Cardiac muscle cell (in vitro differentiated cells and primary cell): ENCODE results near the gene MACROD1. TPM values are rescaled to one million over a fixed set of nuclear protein-coding genes. Genes with fewer than 3 reads are reported as not detected.

Experiments
- DNase-seq, 2 donors: peaks; one replicate each; pipeline versions ENCODE4 v3.0.0 to v3.0.0-alpha.2; 2010 to 2017; ENCODE audit warnings: low read depth in 1 of 2, low spot score in 1 of 2
- H3K27ac ChIP-seq: fragments of 200-600 bp; sonication (generic); 2 replicates; pipeline ENCODE4 v1.5.1; 2016
- H3K27me3 ChIP-seq: fragments of 200-600 bp; sonication (generic); 2 replicates; pipeline ENCODE4 v1.6.0; 2016; ENCODE audit warnings: control low read depth
- H3K36me3 ChIP-seq: fragments of 200-600 bp; sonication (generic); 2 replicates; pipeline ENCODE4 v1.5.1; 2016; ENCODE audit warnings: control low read depth
- H3K4me1 ChIP-seq: fragments of 200-600 bp; sonication (generic); 2 replicates; pipeline ENCODE4 v1.8.1; 2017; ENCODE audit warnings: low read depth, mild to moderate bottlenecking, mixed run types
- H3K4me3 ChIP-seq: fragments of 200-600 bp; sonication (generic); 2 replicates; pipeline ENCODE4 v1.5.1; 2016; ENCODE audit warnings: mild to moderate bottlenecking
- H3K9me3 ChIP-seq: fragments of 200-600 bp; sonication (generic); 2 replicates; pipeline ENCODE4 v1.5.1; 2017; ENCODE audit warnings: low read depth, mild to moderate bottlenecking, control low read depth
- CTCF ChIP-seq: IDR thresholded peaks from 2 replicates; pipeline ENCODE4 v1.5.1; 2012; ENCODE audit warnings: low read depth, mild to moderate bottlenecking, low read length
- polyA plus RNA-seq: library from polyadenylated mRNA; unstranded; fragments of >200 nt; fragmentation: Nextera tagmentation; extraction: Ambion mirVana; gene quantifications from 2 replicates; pipeline ENCODE4 v1.2.1, GENCODE V29; 2016
- total RNA-seq: library from RNA; depleted of rRNA; stranded (reverse); fragments of >200 nt; gene quantifications from 2 replicates; pipeline ENCODE4 v1.2.3, GENCODE V29; 2016

MACROD1 gene
- total and polyA plus RNA-seq, 2 experiments from 2014 or later = 134 to 156 TPM

DNA sequence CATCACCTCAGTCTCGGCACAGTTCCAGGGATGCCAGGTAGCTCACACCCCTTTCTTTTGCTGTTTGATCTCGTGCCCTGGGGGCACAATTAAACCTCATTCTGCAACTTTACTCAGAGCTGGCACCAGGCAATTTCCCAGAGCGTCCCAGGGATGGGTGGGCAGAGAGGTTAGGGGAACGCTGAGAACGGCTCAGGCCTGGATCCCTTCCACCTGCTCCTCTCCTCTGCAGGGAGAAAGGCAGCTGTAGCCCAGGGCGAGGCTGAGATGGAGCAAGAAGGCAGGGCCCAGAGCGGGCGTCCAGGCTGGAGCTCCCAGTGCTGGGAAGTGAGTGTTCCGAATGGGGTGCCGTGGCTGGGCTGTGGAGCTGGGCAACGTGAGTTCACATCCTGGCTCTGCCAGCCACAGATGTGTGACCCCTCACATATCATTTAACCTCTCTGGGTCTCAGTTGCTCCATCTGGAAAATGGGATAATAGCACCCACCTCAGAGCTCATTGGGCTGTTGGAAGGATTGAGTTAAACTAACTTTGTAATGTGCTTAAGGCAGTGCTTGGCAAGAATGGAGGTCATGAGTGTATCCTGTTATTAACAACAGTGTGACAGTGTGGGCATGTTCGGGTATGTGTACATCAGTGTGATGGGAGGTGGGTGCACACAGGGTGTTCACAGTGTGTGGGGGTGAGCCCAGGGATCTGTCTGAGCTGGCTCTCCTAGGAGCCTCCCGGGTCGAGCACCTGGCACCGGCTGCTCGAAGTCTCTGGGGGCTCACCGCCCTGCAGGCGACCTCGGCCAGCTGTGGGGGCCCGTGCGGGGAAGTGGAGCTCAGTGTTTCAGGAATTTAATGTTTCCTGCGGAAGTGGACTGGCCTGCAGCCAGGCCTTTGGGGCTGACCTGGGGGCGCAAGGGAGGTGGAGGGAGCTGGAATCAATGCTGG, 164.2 kb downstream of the MACROD1 start:
- Histone ChIP-seq H3K4me1 (peaks cover under 1% of the 10 kb centered on the region), H3K27ac (no peak overlapping the region), H3K4me3 (no peak overlapping the region), H3K36me3 (peaks cover 8% of the 10 kb centered on the region), H3K27me3 (peaks cover 11% of the 10 kb centered on the region), H3K9me3 (no peaks in the 10 kb centered on the region)
- TF ChIP-seq CTCF = no peak
- DNase-seq = peak in 1 of 2 donors; percentile 74

GRCh38 chr11:64000740-64001483, 165.0 kb downstream of the MACROD1 start:
- H3K4me1 ChIP-seq = no peaks in the 10 kb centered on the region

DNA sequence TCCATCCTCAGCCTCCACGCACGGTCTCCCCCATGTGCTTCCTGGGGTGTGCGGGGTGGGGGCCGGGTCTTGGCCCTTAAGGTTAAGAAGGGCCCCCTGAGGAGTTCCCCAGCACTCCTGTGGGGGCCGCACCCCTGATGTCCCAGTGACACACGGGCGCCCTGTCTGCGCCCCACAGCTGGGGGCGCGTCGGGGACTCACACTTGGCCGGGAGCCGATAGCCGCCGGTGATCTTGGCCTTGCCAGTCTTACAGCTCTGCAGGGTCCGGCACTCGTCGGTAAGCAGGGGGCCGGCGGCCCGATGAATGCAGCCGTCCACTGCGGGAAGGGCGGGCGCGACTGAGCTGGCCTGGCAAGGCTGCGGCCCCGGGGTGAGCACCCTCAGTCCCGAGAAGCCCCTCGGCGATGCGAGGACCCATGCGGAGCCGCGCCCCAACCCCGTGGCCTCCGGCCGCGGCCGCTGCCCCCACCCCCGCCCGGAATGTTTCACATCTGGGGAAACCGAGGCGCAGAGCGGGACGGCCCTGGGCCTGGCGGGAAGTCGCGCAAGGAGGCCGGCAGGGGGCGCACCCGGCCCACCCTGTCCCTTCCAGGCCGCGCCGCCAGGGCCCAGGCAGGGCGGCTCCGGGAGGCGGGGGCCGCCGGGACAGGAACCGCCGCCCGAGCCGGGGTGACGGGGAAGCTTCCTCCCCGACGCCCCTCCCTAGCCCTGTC, 165.7 kb downstream of the MACROD1 start:
- TF ChIP-seq CTCF = peak; percentile 53
- no peak overlapping the region for H3K27ac ChIP-seq
- H3K4me1 ChIP-seq = no peaks in the 10 kb centered on the region
- peak; percentile 84 to 87 for DNase-seq
- H3K27me3 ChIP-seq = peaks cover under 1% of the 10 kb centered on the region
- H3K9me3 ChIP-seq = no peaks in the 10 kb centered on the region
- H3K4me3 ChIP-seq = peak overlapping the region; percentile 13
- H3K36me3 ChIP-seq = peaks cover 15% of the 10 kb centered on the region

More at GRCh38 chr11:64000740-64001483, 165.0 kb downstream of the MACROD1 start:
- H3K27ac ChIP-seq = no peak overlapping the region
- no peak for TF ChIP-seq CTCF
- H3K9me3 ChIP-seq = no peaks in the 10 kb centered on the region
- no peak overlapping the region for H3K4me3 ChIP-seq
- H3K27me3 ChIP-seq = peaks cover 8% of the 10 kb centered on the region
- H3K36me3 ChIP-seq = peaks cover 12% of the 10 kb centered on the region
- no peak for DNase-seq

DNA sequence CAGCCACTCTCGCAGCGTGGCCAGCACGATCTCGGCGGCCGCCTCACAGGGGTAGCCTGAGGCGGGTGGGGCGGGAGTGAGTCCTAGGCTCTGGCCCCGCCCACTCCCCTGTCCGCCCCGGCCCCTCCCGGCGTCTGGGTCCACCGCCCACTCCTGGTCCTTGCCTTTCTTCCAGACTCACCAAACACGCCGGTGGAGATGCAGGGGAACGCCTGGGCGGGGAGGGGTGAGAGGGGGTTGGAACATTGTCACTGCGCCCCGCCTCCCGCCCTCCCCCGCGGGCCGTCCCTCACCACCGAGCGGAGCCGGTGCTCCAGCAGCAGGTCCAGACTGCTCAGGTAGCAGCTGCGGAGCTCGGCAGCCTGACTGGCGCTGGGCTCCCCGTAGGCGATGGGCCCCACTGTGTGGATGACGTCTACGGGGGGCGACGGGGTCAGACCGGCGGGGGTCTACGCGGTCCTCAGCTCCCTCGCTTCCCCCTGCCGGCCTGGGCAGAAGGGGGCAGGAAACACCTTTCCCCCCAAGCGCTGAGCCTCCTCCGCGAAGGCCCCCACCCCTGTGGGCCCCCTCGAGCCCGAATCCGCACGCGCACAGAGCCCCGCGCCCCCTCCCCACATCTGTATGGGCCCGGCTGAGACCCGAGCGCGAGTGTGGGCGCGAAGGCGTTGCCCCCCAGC, 166.4 kb downstream of the MACROD1 start:
- Histone ChIP-seq H3K4me1 (no peaks in the 10 kb centered on the region), H3K27me3 (no peaks in the 10 kb centered on the region), H3K9me3 (no peaks in the 10 kb centered on the region), H3K27ac (no peak overlapping the region), H3K4me3 (peak overlapping the region; percentile 13), H3K36me3 (peaks cover 16% of the 10 kb centered on the region)
- DNase-seq = peak; percentile 63 to 74
- TF ChIP-seq CTCF = no peak
